GM12878 (cell line): ENCODE results near the gene RCE1. TPM values are rescaled to one million over a fixed set of nuclear protein-coding genes. Genes with fewer than 3 reads are reported as not detected.
A peak's percentile ranks its signal among the peaks of the same experiment; 100 is the strongest.

ENCODE experiments used
- ATAC-seq: fragments of 200-7000 bp; cut with Tn5 transposase; 3 replicates; pipeline ENCODE4 v1.9.1; 2020; ENCODE audit warnings: mild to moderate bottlenecking, moderate library complexity
- BruUV-seq: library from RNA; stranded (reverse); fragments of 400-500 nt; replicated peaks from 2 replicates; lab custom pipeline; 2021; lab: Mats Ljungman, UMichigan
- CTCF ChIA-PET: fragments of 300-600 bp; sonication (Branson Sonifier 250); formaldehyde crosslinking; extraction: SDS; loops from one replicate; lab custom pipeline; 2021; ENCODE audit warnings: inconsistent platforms; lab: Yijun Ruan, JAX
- POLR2A ChIA-PET: fragments of 350-600 bp; formaldehyde crosslinking; extraction: SDS; loops from one replicate; lab custom pipeline; 2021; ENCODE audit warnings: inconsistent platforms; lab: Charles Lee
- RAD21 ChIA-PET: fragments of 300-600 bp; sonication (Branson Sonifier 250); formaldehyde crosslinking; loops from one replicate; lab custom pipeline; 2023; ENCODE audit warnings: antibody characterized with exemption; ENCODE audit not compliant: unreplicated experiment; lab: Charles Lee
- SMC1A ChIA-PET: fragments of 300-600 bp; sonication (Branson Sonifier 250); formaldehyde crosslinking; loops from one replicate; lab custom pipeline; 2023; ENCODE audit not compliant: unreplicated experiment, uncharacterized antibody; lab: Charles Lee
- DNase-seq: peaks from one replicate; pipeline ENCODE4 v3.0.0-alpha.2; 2011; ENCODE audit warnings: low read depth, low spot score
- FAIRE-seq: peaks from 3 replicates; lab custom pipeline; 2011; peaks lifted over from hg19 to GRCh38; lab: Jason Lieb, UNC
- H2AFZ ChIP-seq: 2 replicates; pipeline ENCODE4 v1.6.0; 2011; ENCODE audit warnings: low read depth, low read length, control low read depth; ENCODE audit not compliant: control insufficient read depth
- H3K27ac ChIP-seq: 2 replicates; pipeline ENCODE4 v1.5.1; 2011; ENCODE audit warnings: control low read depth; ENCODE audit not compliant: control insufficient read depth, insufficient read depth
- H3K27me3 ChIP-seq, 2 experiments: replicated peaks in 1 of 2; 2 replicates each; pipeline versions ENCODE4 v1.6.0 to v1.6.1; 2011; ENCODE audit warnings: low read length in 1 of 2; ENCODE audit not compliant: control insufficient read depth in 2 of 2, insufficient read depth in 2 of 2
- H3K36me3 ChIP-seq, 2 experiments: 2 replicates each; pipeline ENCODE4 v1.5.1; 2011; ENCODE audit warnings: low read length in 1 of 2; ENCODE audit not compliant: control insufficient read depth in 2 of 2, insufficient read depth in 2 of 2
- H3K4me1 ChIP-seq: 2 replicates; pipeline ENCODE4 v1.6.1; 2011; ENCODE audit warnings: mild to moderate bottlenecking, low read length, moderate library complexity, mixed read lengths; ENCODE audit not compliant: control insufficient read depth, insufficient read depth
- H3K4me2 ChIP-seq: 2 replicates; pipeline ENCODE4 v1.6.0; 2011; ENCODE audit warnings: control low read depth; ENCODE audit not compliant: control insufficient read depth, insufficient read depth
- H3K4me3 ChIP-seq: fragments of 200-600 bp; sonication (generic); 2 replicates; pipeline ENCODE4 v1.5.1; 2016
- H3K79me2 ChIP-seq: 2 replicates; pipeline ENCODE4 v1.6.0; 2011; ENCODE audit warnings: low read length; ENCODE audit not compliant: control insufficient read depth, insufficient read depth
- H3K9ac ChIP-seq: 2 replicates; pipeline ENCODE4 v1.8.0; 2011; ENCODE audit warnings: low read length, control low read depth, mixed read lengths; ENCODE audit not compliant: control insufficient read depth, insufficient read depth
- H3K9me3 ChIP-seq: replicated peaks from 3 replicates; pipeline ENCODE4 v1.5.1; 2011; ENCODE audit warnings: mild to moderate bottlenecking, low read length; ENCODE audit not compliant: control insufficient read depth, insufficient read depth
- H4K20me1 ChIP-seq: 2 replicates; pipeline ENCODE4 v1.6.0; 2011; ENCODE audit not compliant: control insufficient read depth, insufficient read depth
- BHLHE40 ChIP-seq, 2 experiments: fragments of 450-650 bp in 1 of 2; IDR thresholded peaks; 2 replicates each; pipeline ENCODE4 v1.6.1; 2011 to 2017; ENCODE audit warnings: low read depth in 2 of 2, borderline replicate concordance in 1 of 2, improper control_type of control experiment in 1 of 2, low read length in 1 of 2, mild to moderate bottlenecking in 1 of 2
- CREB1 ChIP-seq: IDR thresholded peaks from 2 replicates; pipeline ENCODE4 v1.6.1; 2012; ENCODE audit warnings: low read depth, mild to moderate bottlenecking, inconsistent platforms
- EGR1 ChIP-seq, 2 experiments: IDR thresholded peaks; 1 replicate in 1 of 2; 2 replicates in 1 of 2; pipeline ENCODE4 v1.6.1; 2011 to 2012; ENCODE audit warnings: low read depth in 2 of 2, low read length in 2 of 2, borderline replicate concordance in 1 of 2, mild to moderate bottlenecking in 1 of 2, moderate library complexity in 1 of 2
- MXI1 ChIP-seq: fragments of 150-350 bp; IDR thresholded peaks from 2 replicates; pipeline ENCODE4 v1.6.1; 2011; ENCODE audit warnings: low read depth, mild to moderate bottlenecking, inconsistent platforms, low read length, improper control_type of control experiment
- RBBP5 ChIP-seq: fragments of 200-600 bp; sonication (generic); conservative IDR thresholded peaks from 2 replicates; pipeline ENCODE4 v1.6.1; 2016
- ZBED1 ChIP-seq: IDR thresholded peaks from 2 replicates; pipeline ENCODE4 v1.6.1; 2016; ENCODE audit warnings: borderline replicate concordance
- WGBS: methylation state at CpG from one replicate; pipeline ENCODE4 v1.1.6; 2016; ENCODE audit warnings: low lambda C conversion rate; ENCODE audit not compliant: insufficient replicate concordance, insufficient coverage; ENCODE audit errors: missing lambda C conversion rate; 5-methylcytosine and 5-hydroxymethylcytosine counted together
- in situ Hi-C: fragments of 300-500 bp; cut with MboI; formaldehyde crosslinking; loops from 9 replicates; pipeline ENCODE4 v1.14.3; 2018; ENCODE audit warnings: mixed read lengths
- intact Hi-C: fragments of 100-400 bp; cut with micrococcal nuclease; formaldehyde crosslinking; loops from one replicate; pipeline ENCODE4 v1.14.2; 2022; ENCODE audit not compliant: unreplicated experiment
- polyA plus RNA-seq, 11 experiments: library from polyadenylated mRNA; depleted of rRNA in 4 of 11; unstranded in 6 of 11; stranded (reverse) in 5 of 11; fragments of >200 nt; fragmentation: Nextera tagmentation in 4 of 11; fragmentation: Illumina TruSeq in 1 of 11; extraction: Ambion mirVana in 4 of 11; extraction: Trizol in 1 of 11; gene quantifications; 1 replicate in 1 of 11; 2 replicates in 10 of 11; pipeline versions ENCODE4 v1.2.1 to v1.2.3, GENCODE V29; 2011 to 2016; ENCODE audit warnings: inconsistent platforms in 2 of 11, missing spikeins in 2 of 11, low read depth in 1 of 11
- total RNA-seq, 4 experiments: library from RNA; depleted of rRNA in 3 of 4; stranded (reverse); fragments of >200 nt in 3 of 4; fragmentation: Illumina TruSeq in 1 of 4; extraction: Trizol in 1 of 4; gene quantifications; 2 replicates each; pipeline versions ENCODE4 v1.2.1 to v1.2.3, GENCODE V29; 2013 to 2021
- TF ChIP-seq, protein P1 (sequence below): fragments of 450-650 bp; IDR thresholded peaks from 2 replicates; pipeline ENCODE4 v1.6.1; 2016; ENCODE audit warnings: mild to moderate bottlenecking, moderate library complexity, borderline replicate concordance
- TF ChIP-seq, protein P2 (sequence below): fragments of 450-650 bp; IDR thresholded peaks from 2 replicates; pipeline ENCODE4 v1.6.1; 2016; ENCODE audit warnings: mild to moderate bottlenecking

RCE1 gene
- total and polyA plus RNA-seq, 10 of the 15 experiments (the other 5 are each of a cell fraction or from before 2014, with no cell fraction given), result 0.79 to 32.9 (median 16.4) TPM

DNA sequence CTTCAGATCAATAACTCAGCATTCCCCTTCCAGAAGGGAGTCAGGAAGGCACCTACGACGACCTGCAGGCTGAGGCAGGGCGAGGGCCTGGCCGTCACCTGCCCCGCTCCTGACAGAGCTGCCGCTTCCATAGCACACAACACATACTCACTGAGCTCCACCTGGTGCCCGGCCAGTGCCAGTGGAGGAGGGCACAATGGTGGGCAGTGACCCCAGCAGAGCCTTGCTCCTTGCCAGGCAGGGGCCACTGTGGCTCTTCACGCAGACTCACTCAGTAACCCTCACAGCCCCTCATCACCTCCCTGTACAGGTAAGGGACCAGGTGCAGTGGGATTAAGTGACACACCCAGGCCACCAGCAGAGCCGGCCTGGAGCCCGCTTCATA, 38.2 kb downstream of the RCE1 start:
- H2AFZ ChIP-seq, result no peak overlapping the region
- H3K9ac ChIP-seq, result no peak overlapping the region
- H3K27ac ChIP-seq, result no peak overlapping the region

More for the DNA sequence above, 38.2 kb downstream of the RCE1 start:
- ChIA-PET POLR2A (no interaction called here), SMC1A (interaction anchor here (1.0 to 1.7 kb wide), 3 partner anchors 26 to 40 kb away, joined by 3 to 5 read pairs (median 4); no protein-coding TSS in a partner anchor), RAD21 (interaction anchor here (0.9 to 2.2 kb wide), 3 partner anchors 47 to 187 kb away, joined by 3 to 6 read pairs (median 5); no protein-coding TSS in a partner anchor), CTCF (interaction anchor here (1.2 to 2.7 kb wide), 4 partner anchors 40 to 303 kb away, joined by 3 to 11 read pairs (median 10); partner anchors contain the start of gene RCE1)
- Histone ChIP-seq H3K27me3 (peaks cover 0 to 1% of the 10 kb centered on the region in 2 experiments; a peak in 2 of 4 replicates), H3K36me3 (no peaks in the 10 kb centered on the region), H3K4me1 (peaks cover 3% of the 10 kb centered on the region; the same call in 1 of the 2 replicates), H3K79me2 (no peaks in the 10 kb centered on the region), H3K4me3 (no peak overlapping the region), H3K9me3 (no peaks in the 10 kb centered on the region), H3K4me2 (no peak overlapping the region), H4K20me1 (no peaks in the 10 kb centered on the region)
- no peak for FAIRE-seq
- DNase-seq, result no peak
- 52% methylated on average over 10 of the region's 10 CpGs for WGBS
- intact Hi-C loops (no loop called here), in situ Hi-C loops (loop anchor here (5.0 kb wide), 1 partner anchor 189 kb away; no protein-coding TSS in a partner anchor)
- no peak for TF ChIP-seq RBBP5
- TF ChIP-seq EGR1 (IDR thresholded peaks at IDR 0.05; ENCODE audit: borderline replicate concordance in 1 of 2, low read depth in 2 of 2, low read length in 2 of 2), result no peak
- TF ChIP-seq ZBED1, result no peak
- TF ChIP-seq, protein P1, sequence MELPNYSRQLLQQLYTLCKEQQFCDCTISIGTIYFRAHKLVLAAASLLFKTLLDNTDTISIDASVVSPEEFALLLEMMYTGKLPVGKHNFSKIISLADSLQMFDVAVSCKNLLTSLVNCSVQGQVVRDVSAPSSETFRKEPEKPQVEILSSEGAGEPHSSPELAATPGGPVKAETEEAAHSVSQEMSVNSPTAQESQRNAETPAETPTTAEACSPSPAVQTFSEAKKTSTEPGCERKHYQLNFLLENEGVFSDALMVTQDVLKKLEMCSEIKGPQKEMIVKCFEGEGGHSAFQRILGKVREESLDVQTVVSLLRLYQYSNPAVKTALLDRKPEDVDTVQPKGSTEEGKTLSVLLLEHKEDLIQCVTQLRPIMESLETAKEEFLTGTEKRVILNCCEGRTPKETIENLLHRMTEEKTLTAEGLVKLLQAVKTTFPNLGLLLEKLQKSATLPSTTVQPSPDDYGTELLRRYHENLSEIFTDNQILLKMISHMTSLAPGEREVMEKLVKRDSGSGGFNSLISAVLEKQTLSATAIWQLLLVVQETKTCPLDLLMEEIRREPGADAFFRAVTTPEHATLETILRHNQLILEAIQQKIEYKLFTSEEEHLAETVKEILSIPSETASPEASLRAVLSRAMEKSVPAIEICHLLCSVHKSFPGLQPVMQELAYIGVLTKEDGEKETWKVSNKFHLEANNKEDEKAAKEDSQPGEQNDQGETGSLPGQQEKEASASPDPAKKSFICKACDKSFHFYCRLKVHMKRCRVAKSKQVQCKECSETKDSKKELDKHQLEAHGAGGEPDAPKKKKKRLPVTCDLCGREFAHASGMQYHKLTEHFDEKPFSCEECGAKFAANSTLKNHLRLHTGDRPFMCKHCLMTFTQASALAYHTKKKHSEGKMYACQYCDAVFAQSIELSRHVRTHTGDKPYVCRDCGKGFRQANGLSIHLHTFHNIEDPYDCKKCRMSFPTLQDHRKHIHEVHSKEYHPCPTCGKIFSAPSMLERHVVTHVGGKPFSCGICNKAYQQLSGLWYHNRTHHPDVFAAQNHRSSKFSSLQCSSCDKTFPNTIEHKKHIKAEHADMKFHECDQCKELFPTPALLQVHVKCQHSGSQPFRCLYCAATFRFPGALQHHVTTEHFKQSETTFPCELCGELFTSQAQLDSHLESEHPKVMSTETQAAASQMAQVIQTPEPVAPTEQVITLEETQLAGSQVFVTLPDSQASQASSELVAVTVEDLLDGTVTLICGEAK, result no peak
- TF ChIP-seq, protein P2, sequence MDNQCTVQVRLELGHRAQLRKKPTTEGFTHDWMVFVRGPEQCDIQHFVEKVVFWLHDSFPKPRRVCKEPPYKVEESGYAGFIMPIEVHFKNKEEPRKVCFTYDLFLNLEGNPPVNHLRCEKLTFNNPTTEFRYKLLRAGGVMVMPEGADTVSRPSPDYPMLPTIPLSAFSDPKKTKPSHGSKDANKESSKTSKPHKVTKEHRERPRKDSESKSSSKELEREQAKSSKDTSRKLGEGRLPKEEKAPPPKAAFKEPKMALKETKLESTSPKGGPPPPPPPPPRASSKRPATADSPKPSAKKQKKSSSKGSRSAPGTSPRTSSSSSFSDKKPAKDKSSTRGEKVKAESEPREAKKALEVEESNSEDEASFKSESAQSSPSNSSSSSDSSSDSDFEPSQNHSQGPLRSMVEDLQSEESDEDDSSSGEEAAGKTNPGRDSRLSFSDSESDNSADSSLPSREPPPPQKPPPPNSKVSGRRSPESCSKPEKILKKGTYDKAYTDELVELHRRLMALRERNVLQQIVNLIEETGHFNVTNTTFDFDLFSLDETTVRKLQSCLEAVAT, result no peak
- no peak for TF ChIP-seq CREB1
- no peak for TF ChIP-seq MXI1
- TF ChIP-seq BHLHE40 (IDR thresholded peaks at IDR 0.05; ENCODE audit: borderline replicate concordance in 1 of 2, low read depth in 2 of 2, low read length in 1 of 2), result no peak
- ATAC-seq, result 0 out of 3 replicates have a peak, but pooled peaks have one; percentile 22
- no TSS peak for BruUV-seq
